ENCODE measurements around the gene CLCN7. TPM values are rescaled to one million over a fixed set of nuclear protein-coding genes. Genes with fewer than 3 reads are reported as not detected.

Gene CLCN7
- total RNA-seq (50.1 and 86.2 TPM in 2 replicates), polyA plus RNA-seq (47.0 and 57.6 TPM in 2 replicates)

- no peak for TF ChIP-seq CTCF (IDR thresholded peaks at IDR 0.05; ENCODE audit: low read depth, low read length)
- no peaks in the 10 kb centered on the region for H3K9me3 ChIP-seq (ENCODE audit: low read depth)
- no peaks in the 10 kb centered on the region for H3K36me3 ChIP-seq
Observed at GRCh38 chr16:1474796-1475551, at the start of gene CLCN7. TSS of gene CLCN7 (minus strand) at chr16:1475028. CDS start at chr16:1474974, 54 bp downstream.

GRCh38 chr16:1524366-1524765 is 49.5 kb upstream of the CLCN7 start:
- Histone ChIP-seq H3K4me3 (no peak overlapping the region), H3K4me1 (ENCODE audit: low read depth) (no peaks in the 10 kb centered on the region), H3K36me3 (peaks cover 2% of the 10 kb centered on the region), H3K27ac (no peak overlapping the region), H3K27me3 (no peaks in the 10 kb centered on the region), H3K9me3 (ENCODE audit: low read depth) (no peaks in the 10 kb centered on the region)
- DNase-seq (ENCODE audit: low read depth in 1 of 2, low spot score in 1 of 2) = no peak
- no peak for TF ChIP-seq CTCF (IDR thresholded peaks at IDR 0.05; ENCODE audit: low read depth, low read length)

More at GRCh38 chr16:1474796-1475551, at the start of gene CLCN7:
- H3K27me3 ChIP-seq = no peaks in the 10 kb centered on the region
- H3K4me3 ChIP-seq = peak within 1 kb of the TSS; percentile 48
- peak; percentile 88 to 91 for DNase-seq (ENCODE audit: low read depth in 1 of 2, low spot score in 1 of 2)
- peak within 1 kb of the TSS; percentile 83 for H3K27ac ChIP-seq
- peaks cover 4% of the 10 kb centered on the region for H3K4me1 ChIP-seq (ENCODE audit: low read depth)

- no peak for TF ChIP-seq CTCF (IDR thresholded peaks at IDR 0.05; ENCODE audit: low read depth, low read length)
- peaks cover 2% of the 10 kb centered on the region for H3K36me3 ChIP-seq
- DNase-seq (ENCODE audit: low read depth in 1 of 2, low spot score in 1 of 2) = no peak
Observed at GRCh38 chr16:1523581-1524245, 48.9 kb upstream of the CLCN7 start.

GRCh38 chr16:1520461-1520860 is 45.6 kb upstream of the CLCN7 start:
- Histone ChIP-seq H3K4me1 (ENCODE audit: low read depth) (no peaks in the 10 kb centered on the region), H3K9me3 (ENCODE audit: low read depth) (no peaks in the 10 kb centered on the region), H3K27ac (no peak overlapping the region), H3K4me3 (no peak overlapping the region), H3K27me3 (no peaks in the 10 kb centered on the region), H3K36me3 (peaks cover 2% of the 10 kb centered on the region)
- TF ChIP-seq CTCF (IDR thresholded peaks at IDR 0.05; ENCODE audit: low read depth, low read length) = no peak
- DNase-seq (ENCODE audit: low read depth in 1 of 2, low spot score in 1 of 2) = no peak

More at GRCh38 chr16:1523581-1524245, 48.9 kb upstream of the CLCN7 start:
- Histone ChIP-seq H3K27me3 (no peaks in the 10 kb centered on the region), H3K4me3 (no peak overlapping the region), H3K4me1 (ENCODE audit: low read depth) (no peaks in the 10 kb centered on the region), H3K9me3 (ENCODE audit: low read depth) (no peaks in the 10 kb centered on the region), H3K27ac (no peak overlapping the region)

GRCh38 chr16:1519831-1520230 is 45.0 kb upstream of the CLCN7 start:
- Histone ChIP-seq H3K9me3 (ENCODE audit: low read depth) (no peaks in the 10 kb centered on the region), H3K27me3 (no peaks in the 10 kb centered on the region), H3K27ac (no peak overlapping the region), H3K36me3 (peaks cover 2% of the 10 kb centered on the region), H3K4me1 (ENCODE audit: low read depth) (no peaks in the 10 kb centered on the region), H3K4me3 (no peak overlapping the region)
- DNase-seq (ENCODE audit: low read depth in 1 of 2, low spot score in 1 of 2) = no peak
- no peak for TF ChIP-seq CTCF (IDR thresholded peaks at IDR 0.05; ENCODE audit: low read depth, low read length)
